Middle frontal gyrus (tissue), 1 donor: Measurements from ENCODE around the gene MIOX.

Experiments
- DNase-seq: peaks from one replicate; pipeline ENCODE4 v3.0.0-alpha.2; 2015; ENCODE audit warnings: low spot score; ENCODE audit errors: extremely low spot score

MIOX gene

GRCh38 chr22:50486561-50487289 lies at the start of gene MIOX:
Gene MIOX, plus strand, starts transcription at chr22:50486859. Its CDS starts 39 bp downstream, at chr22:50486898.
- DNase-seq = no peak

- no peak for DNase-seq
Observed at GRCh38 chr22:50437511-50438304, 49.0 kb upstream of the MIOX start.

GRCh38 chr22:50438305-50439275 lies 48.1 kb upstream of the MIOX start:
- no peak for DNase-seq

- no peak for DNase-seq
Observed at GRCh38 chr22:50439314-50439870, 47.3 kb upstream of the MIOX start.

- DNase-seq = no peak
Observed at GRCh38 chr22:50439871-50440331, 46.8 kb upstream of the MIOX start.

- DNase-seq = no peak
Observed at GRCh38 chr22:50440544-50441249, 46.0 kb upstream of the MIOX start.

GRCh38 chr22:50441428-50441993 lies 45.1 kb upstream of the MIOX start:
- DNase-seq = no peak

- DNase-seq = no peak
Observed at GRCh38 chr22:50443197-50443596, 43.5 kb upstream of the MIOX start.

- no peak for DNase-seq
Observed at GRCh38 chr22:50443801-50444625, 42.6 kb upstream of the MIOX start.

- no peak for DNase-seq
Observed at GRCh38 chr22:50444663-50445062, 42.0 kb upstream of the MIOX start.

GRCh38 chr22:50445071-50445879 lies 41.4 kb upstream of the MIOX start:
- no peak for DNase-seq

GRCh38 chr22:50445880-50446707 lies 40.6 kb upstream of the MIOX start:
- no peak for DNase-seq

GRCh38 chr22:50446708-50447575 lies 39.7 kb upstream of the MIOX start:
- no peak for DNase-seq

- DNase-seq = no peak
Observed at GRCh38 chr22:50447576-50448551, 38.8 kb upstream of the MIOX start.

- no peak for DNase-seq
Observed at GRCh38 chr22:50452649-50453048, 34.0 kb upstream of the MIOX start.
